Measurements from ENCODE around the gene ATP9A. TPM values are rescaled to one million over a fixed set of nuclear protein-coding genes. Genes with fewer than 3 reads are reported as not detected.

The ATP9A gene
- total RNA-seq, 2 experiments from 2014 or later = 0.11 to 0.19 TPM

DNA sequence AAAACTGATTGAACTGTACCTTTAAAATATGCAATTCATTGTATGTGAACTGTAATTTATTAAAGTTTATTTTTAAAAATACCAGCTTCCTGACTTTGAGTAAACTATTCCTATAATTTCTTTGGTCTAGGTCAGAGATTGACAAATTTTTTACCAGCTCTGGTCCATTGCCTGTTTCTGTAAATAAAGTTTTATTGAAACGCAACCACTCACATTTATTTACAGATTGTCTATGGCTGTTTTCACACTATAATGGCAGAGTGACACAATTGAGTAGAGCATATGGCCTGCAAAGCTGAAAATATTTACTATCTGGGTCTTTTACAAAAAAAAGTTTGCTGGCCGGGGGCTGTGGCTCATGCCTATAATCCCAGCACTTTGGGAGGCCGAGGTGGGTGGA lies 192.7 kb downstream of the ATP9A start:
- ATAC-seq (ENCODE audit: poor library complexity) (no peak), DNase-seq (no peak)
- Histone ChIP-seq H3K36me3 (ENCODE audit: insufficient read depth, low read length) (no peaks in the 10 kb centered on the region), H3K27me3 (ENCODE audit: control insufficient read depth in 1 of 2, insufficient read depth in 2 of 2, low read length in 2 of 2) (peaks cover 0 to under 1% of the 10 kb centered on the region in 2 experiments), H3K4me1 (ENCODE audit: insufficient read depth, low read length) (no peaks in the 10 kb centered on the region), H3K4me3 (ENCODE audit: low read length) (no peak overlapping the region), H3K9me3 (ENCODE audit: control insufficient read depth in 1 of 2, insufficient read depth in 1 of 2, low read length in 2 of 2) (no peaks in the 10 kb centered on the region), H3K27ac (ENCODE audit: low read depth in 1 of 2, low read length in 2 of 2) (no peak overlapping the region)
- intact Hi-C loops (cut with DNase I, micrococcal nuclease) = no loop called here
- CTCF ChIA-PET = interaction anchor here (0.7 to 1.3 kb wide), 2 partner anchors 19 to 201 kb away, joined by 4 to 5 read pairs; no protein-coding TSS in a partner anchor
- Mint-ChIP-seq H3K27ac (no peak overlapping the region), H3K4me1 (ENCODE audit: low read depth) (no peaks in the 10 kb centered on the region), H3K36me3 (ENCODE audit: low read depth) (no peaks in the 10 kb centered on the region), H3K9me3 (no peaks in the 10 kb centered on the region), H3K27me3 (no peaks in the 10 kb centered on the region), H3K4me3 (no peak overlapping the region)
- POLR2A ChIA-PET = interaction anchor here (0.6 kb wide), 1 partner anchor 39 kb away, joined by 3 read pairs; no protein-coding TSS in a partner anchor
- TF ChIP-seq, protein P1, sequence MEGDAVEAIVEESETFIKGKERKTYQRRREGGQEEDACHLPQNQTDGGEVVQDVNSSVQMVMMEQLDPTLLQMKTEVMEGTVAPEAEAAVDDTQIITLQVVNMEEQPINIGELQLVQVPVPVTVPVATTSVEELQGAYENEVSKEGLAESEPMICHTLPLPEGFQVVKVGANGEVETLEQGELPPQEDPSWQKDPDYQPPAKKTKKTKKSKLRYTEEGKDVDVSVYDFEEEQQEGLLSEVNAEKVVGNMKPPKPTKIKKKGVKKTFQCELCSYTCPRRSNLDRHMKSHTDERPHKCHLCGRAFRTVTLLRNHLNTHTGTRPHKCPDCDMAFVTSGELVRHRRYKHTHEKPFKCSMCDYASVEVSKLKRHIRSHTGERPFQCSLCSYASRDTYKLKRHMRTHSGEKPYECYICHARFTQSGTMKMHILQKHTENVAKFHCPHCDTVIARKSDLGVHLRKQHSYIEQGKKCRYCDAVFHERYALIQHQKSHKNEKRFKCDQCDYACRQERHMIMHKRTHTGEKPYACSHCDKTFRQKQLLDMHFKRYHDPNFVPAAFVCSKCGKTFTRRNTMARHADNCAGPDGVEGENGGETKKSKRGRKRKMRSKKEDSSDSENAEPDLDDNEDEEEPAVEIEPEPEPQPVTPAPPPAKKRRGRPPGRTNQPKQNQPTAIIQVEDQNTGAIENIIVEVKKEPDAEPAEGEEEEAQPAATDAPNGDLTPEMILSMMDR (IDR thresholded peaks at IDR 0.05) = no peak

DNA sequence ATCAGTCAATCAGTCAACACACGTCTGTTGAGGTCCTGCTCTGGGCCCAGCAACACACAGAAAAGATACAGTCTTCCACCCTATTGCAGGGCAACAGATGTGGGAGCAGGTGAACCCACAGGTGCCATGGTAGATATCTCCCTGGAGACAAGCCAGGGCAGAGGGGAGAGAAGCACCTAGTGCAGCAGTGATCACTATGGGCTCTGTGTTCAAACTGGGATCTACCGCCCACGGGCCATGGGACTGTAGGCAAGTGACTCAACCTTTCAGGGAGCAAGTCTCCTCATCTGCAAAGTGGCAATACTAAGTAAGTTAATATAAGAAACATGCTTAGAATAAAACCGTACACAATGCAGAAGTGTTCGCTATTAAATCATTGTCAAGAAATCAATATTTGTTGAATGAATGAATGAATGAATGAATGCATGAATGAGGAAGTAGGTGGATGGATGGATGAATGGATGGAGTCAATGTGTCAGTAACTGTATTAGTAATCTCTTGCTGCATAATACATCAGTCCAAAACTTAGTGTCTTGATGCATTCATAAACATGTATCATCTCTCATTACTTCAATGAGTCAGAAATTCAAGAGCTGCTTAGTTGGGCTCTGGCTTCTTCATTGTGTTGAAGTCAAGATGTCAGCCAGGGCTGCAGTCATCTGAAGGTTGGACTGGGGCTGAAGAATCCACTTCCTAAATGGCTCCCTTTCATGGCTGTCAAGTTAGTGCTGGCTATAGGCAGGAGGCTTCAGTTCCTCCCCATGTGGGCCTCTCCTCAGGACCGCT lies 193.7 kb downstream of the ATP9A start:
- no peaks in the 10 kb centered on the region for H3K36me3 ChIP-seq (ENCODE audit: insufficient read depth, low read length)
- ChIA-PET CTCF (no interaction called here), POLR2A (no interaction called here)
- H3K9me3 Mint-ChIP-seq = no peaks in the 10 kb centered on the region
- peaks cover 0 to 3% of the 10 kb centered on the region in 2 experiments for H3K27me3 ChIP-seq (ENCODE audit: control insufficient read depth in 1 of 2, insufficient read depth in 2 of 2, low read length in 2 of 2)
- ATAC-seq (ENCODE audit: poor library complexity) (no peak), DNase-seq (no peak)
- H3K9me3 ChIP-seq (ENCODE audit: control insufficient read depth in 1 of 2, insufficient read depth in 1 of 2, low read length in 2 of 2) = no peaks in the 10 kb centered on the region
- H3K4me3 ChIP-seq (ENCODE audit: low read length) = no peak overlapping the region
- intact Hi-C loops (cut with DNase I, micrococcal nuclease) = no loop called here
- H3K27me3 Mint-ChIP-seq = no peaks in the 10 kb centered on the region
- H3K4me1 Mint-ChIP-seq (ENCODE audit: low read depth) = no peaks in the 10 kb centered on the region
- no peaks in the 10 kb centered on the region for H3K4me1 ChIP-seq (ENCODE audit: insufficient read depth, low read length)
- H3K27ac ChIP-seq (ENCODE audit: low read depth in 1 of 2, low read length in 2 of 2) = no peak overlapping the region
- H3K36me3 Mint-ChIP-seq (ENCODE audit: low read depth) = no peaks in the 10 kb centered on the region
- no peak overlapping the region for H3K27ac Mint-ChIP-seq
- TF ChIP-seq, protein P1 (IDR thresholded peaks at IDR 0.05) = no peak
- H3K4me3 Mint-ChIP-seq = no peak overlapping the region

DNA sequence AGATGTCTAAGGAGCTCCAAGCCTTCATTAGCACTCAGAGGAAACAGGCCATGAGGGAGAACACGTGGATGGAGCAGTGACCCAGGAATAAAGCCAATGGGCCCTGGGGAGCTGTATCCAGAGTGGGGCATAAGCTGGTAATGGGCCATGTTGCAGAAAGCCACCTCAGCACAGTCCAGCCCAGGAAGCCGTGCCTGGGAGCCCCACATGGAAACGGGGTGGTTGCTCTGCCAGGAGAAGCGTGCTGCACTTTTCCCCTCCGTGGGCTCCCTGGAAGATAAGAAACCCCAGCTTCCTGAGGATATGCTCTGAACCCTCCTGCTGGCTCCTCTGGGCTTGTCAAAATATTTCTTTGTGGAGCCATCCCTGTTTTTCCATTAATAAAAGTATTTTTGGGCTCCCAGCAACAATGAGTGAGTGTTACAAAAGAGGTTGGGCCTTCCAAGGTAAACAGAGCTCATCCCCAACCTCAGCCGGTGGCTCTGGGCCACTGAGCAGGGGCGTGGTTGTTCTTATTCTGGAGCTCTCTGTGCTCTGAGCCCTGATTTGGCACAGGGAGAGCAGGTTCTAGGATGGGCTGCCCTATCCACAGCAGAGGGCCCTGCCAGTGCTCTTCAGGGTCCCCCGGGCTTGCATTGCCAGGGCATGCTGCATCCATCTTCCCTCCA lies 194.5 kb downstream of the ATP9A start:
- Mint-ChIP-seq H3K27me3 (no peaks in the 10 kb centered on the region), H3K9me3 (peaks cover 2% of the 10 kb centered on the region), H3K36me3 (ENCODE audit: low read depth) (no peaks in the 10 kb centered on the region), H3K4me3 (no peak overlapping the region), H3K4me1 (ENCODE audit: low read depth) (no peaks in the 10 kb centered on the region), H3K27ac (no peak overlapping the region)
- ChIA-PET CTCF (no interaction called here), POLR2A (no interaction called here)
- Histone ChIP-seq H3K4me3 (ENCODE audit: low read length) (no peak overlapping the region), H3K4me1 (ENCODE audit: insufficient read depth, low read length) (no peaks in the 10 kb centered on the region), H3K27me3 (ENCODE audit: control insufficient read depth in 1 of 2, insufficient read depth in 2 of 2, low read length in 2 of 2) (peaks cover 0 to 3% of the 10 kb centered on the region in 2 experiments), H3K27ac (ENCODE audit: low read depth in 1 of 2, low read length in 2 of 2) (no peak overlapping the region), H3K9me3 (ENCODE audit: control insufficient read depth in 1 of 2, insufficient read depth in 1 of 2, low read length in 2 of 2) (peaks cover 0 to 5% of the 10 kb centered on the region in 2 experiments), H3K36me3 (ENCODE audit: insufficient read depth, low read length) (no peaks in the 10 kb centered on the region)
- no peak for DNase-seq
- ATAC-seq (ENCODE audit: poor library complexity) = no peak
- TF ChIP-seq, protein P1 (IDR thresholded peaks at IDR 0.05) = no peak
- intact Hi-C loops (cut with DNase I, micrococcal nuclease) = no loop called here

Measured in CD4-positive, alpha-beta T cell (primary cell).